Vagina (tissue), 2 donors: Measurements from ENCODE around the gene TMEM108.

Experiments used
- POLR2AphosphoS5 ChIP-seq, 2 donors: sonication (generic); formaldehyde crosslinking; IDR thresholded peaks; one replicate each; pipeline ENCODE4 v1.9.0; 2017; ENCODE audit warnings: antibody characterized with exemption in 2 of 2, mild to moderate bottlenecking in 2 of 2, low read depth in 1 of 2; ENCODE audit not compliant: insufficient read depth in 1 of 2
- TF ChIP-seq, protein P1 (sequence below), 3 experiments: fragments of 450-650 bp in 2 of 3; fragments of 200-600 bp in 1 of 3; sonication (generic) in 1 of 3; IDR thresholded peaks; one replicate each; pipeline ENCODE4 v1.5.1; 2017 to 2019; ENCODE audit warnings: antibody characterized with exemption in 3 of 3, mild to moderate bottlenecking in 2 of 3, moderate library complexity in 2 of 3

DNA sequence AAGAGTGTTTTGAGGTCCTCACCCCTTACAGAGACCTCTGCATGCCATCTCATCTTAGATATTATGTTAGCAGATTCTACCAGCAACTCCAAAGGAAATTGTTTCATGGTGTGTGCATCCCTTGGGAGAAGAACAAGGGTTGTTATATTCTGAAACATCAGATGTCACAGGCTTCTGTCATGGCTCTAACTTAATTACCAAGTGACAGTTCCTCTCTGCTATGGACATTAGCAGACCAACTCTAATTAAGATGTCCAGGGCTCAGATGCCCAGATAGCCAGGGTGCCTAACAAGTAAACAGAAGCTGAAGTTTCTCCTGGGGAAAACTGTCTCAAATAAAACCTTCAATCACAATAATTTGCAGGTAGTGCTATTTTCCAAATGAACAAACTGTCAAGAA is 208.6 kb downstream of the TMEM108 start:
- TF ChIP-seq, protein P1, sequence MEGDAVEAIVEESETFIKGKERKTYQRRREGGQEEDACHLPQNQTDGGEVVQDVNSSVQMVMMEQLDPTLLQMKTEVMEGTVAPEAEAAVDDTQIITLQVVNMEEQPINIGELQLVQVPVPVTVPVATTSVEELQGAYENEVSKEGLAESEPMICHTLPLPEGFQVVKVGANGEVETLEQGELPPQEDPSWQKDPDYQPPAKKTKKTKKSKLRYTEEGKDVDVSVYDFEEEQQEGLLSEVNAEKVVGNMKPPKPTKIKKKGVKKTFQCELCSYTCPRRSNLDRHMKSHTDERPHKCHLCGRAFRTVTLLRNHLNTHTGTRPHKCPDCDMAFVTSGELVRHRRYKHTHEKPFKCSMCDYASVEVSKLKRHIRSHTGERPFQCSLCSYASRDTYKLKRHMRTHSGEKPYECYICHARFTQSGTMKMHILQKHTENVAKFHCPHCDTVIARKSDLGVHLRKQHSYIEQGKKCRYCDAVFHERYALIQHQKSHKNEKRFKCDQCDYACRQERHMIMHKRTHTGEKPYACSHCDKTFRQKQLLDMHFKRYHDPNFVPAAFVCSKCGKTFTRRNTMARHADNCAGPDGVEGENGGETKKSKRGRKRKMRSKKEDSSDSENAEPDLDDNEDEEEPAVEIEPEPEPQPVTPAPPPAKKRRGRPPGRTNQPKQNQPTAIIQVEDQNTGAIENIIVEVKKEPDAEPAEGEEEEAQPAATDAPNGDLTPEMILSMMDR (IDR thresholded peaks at IDR 0.05) = no peak
- no peak for TF ChIP-seq POLR2AphosphoS5 (IDR thresholded peaks at IDR 0.05; ENCODE audit: insufficient read depth in 1 of 2, low read depth in 1 of 2)
